Keratinocyte (primary cell): ENCODE measurements around the gene GRK4. TPM values are rescaled to one million over a fixed set of nuclear protein-coding genes. Genes with fewer than 3 reads are reported as not detected.
A peak's percentile ranks its signal among the peaks of the same experiment; 100 is the strongest.

Experiments
- DNase-seq: peaks from one replicate; pipeline ENCODE4 v3.0.0-alpha.2; 2011; ENCODE audit warnings: low read depth, missing footprints, low spot score
- FAIRE-seq: peaks from 2 replicates; lab custom pipeline; 2011; peaks lifted over from hg19 to GRCh38; lab: Jason Lieb, UNC
- H2AFZ ChIP-seq: 2 replicates; pipeline ENCODE4 v1.6.0; 2012; ENCODE audit warnings: low read length, control low read depth, inconsistent platforms; ENCODE audit not compliant: control insufficient read depth
- H3K27ac ChIP-seq: 2 replicates; pipeline ENCODE4 v1.5.1; 2011; ENCODE audit warnings: low read length; ENCODE audit not compliant: control insufficient read depth, insufficient read depth
- H3K27me3 ChIP-seq: 3 replicates; pipeline ENCODE4 v1.6.0; 2011; ENCODE audit warnings: low read length; ENCODE audit not compliant: control insufficient read depth, insufficient read depth; ENCODE audit errors: extremely low read depth
- H3K36me3 ChIP-seq, 2 experiments: 2 replicates in 1 of 2; 3 replicates in 1 of 2; pipeline ENCODE4 v1.5.1; 2011; ENCODE audit warnings: low read length in 2 of 2, mild to moderate bottlenecking in 1 of 2; ENCODE audit not compliant: control insufficient read depth in 2 of 2, insufficient read depth in 2 of 2; ENCODE audit errors: extremely low read depth in 1 of 2
- H3K4me1 ChIP-seq: 3 replicates; pipeline ENCODE4 v1.5.1; 2011; ENCODE audit warnings: low read length; ENCODE audit not compliant: control insufficient read depth, insufficient read depth; ENCODE audit errors: extremely low read depth
- H3K4me2 ChIP-seq: 3 replicates; pipeline ENCODE4 v1.6.0; 2011; ENCODE audit warnings: low read depth, low read length; ENCODE audit not compliant: control insufficient read depth, insufficient read depth; ENCODE audit errors: extremely low read depth
- H3K4me3 ChIP-seq, 3 experiments: fragments of 200-600 bp in 1 of 3; sonication (generic) in 1 of 3; 2 replicates in 2 of 3; 3 replicates in 1 of 3; pipeline ENCODE4 v1.5.1; 2011 to 2016; ENCODE audit warnings: low read length in 3 of 3, mild to moderate bottlenecking in 3 of 3, control low read depth in 2 of 3, inconsistent platforms in 1 of 3, low read depth in 1 of 3, mixed read lengths in 1 of 3, mixed run types in 1 of 3, moderate library complexity in 1 of 3; ENCODE audit not compliant: control insufficient read depth in 2 of 3, insufficient read depth in 2 of 3; ENCODE audit errors: extremely low read depth in 1 of 3
- H3K79me2 ChIP-seq: 2 replicates; pipeline ENCODE4 v1.6.0; 2012; ENCODE audit warnings: low read length; ENCODE audit not compliant: control insufficient read depth, insufficient read depth
- H3K9ac ChIP-seq: 3 replicates; pipeline ENCODE4 v1.6.0; 2011; ENCODE audit warnings: low read length; ENCODE audit not compliant: control insufficient read depth, insufficient read depth; ENCODE audit errors: extremely low read depth
- H3K9me1 ChIP-seq: 3 replicates; pipeline ENCODE4 v1.6.0; 2011; ENCODE audit warnings: low read length; ENCODE audit not compliant: control insufficient read depth, insufficient read depth; ENCODE audit errors: extremely low read depth
- H3K9me3 ChIP-seq: 2 replicates; pipeline ENCODE4 v1.5.1; 2012; ENCODE audit warnings: low read depth, low read length; ENCODE audit not compliant: control insufficient read depth
- H4K20me1 ChIP-seq: 3 replicates; pipeline ENCODE4 v1.6.0; 2011; ENCODE audit warnings: low read length; ENCODE audit not compliant: control insufficient read depth, insufficient read depth; ENCODE audit errors: extremely low read depth
- EZH2 ChIP-seq: IDR thresholded peaks from one replicate; pipeline ENCODE4 v1.6.1; 2012; ENCODE audit warnings: inconsistent platforms, mild to moderate bottlenecking, low read length, moderate library complexity
- dilution Hi-C: fragments of 300-500 bp; cut with MboI; formaldehyde crosslinking; loops from one replicate; pipeline ENCODE4 v1.7.0; 2020; ENCODE audit warnings: low sequenced_read_pairs; ENCODE audit not compliant: extremely low pct_ligation_motif_present
- polyA plus RNA-seq, 5 experiments: library from polyadenylated mRNA; depleted of rRNA in 3 of 5; stranded (reverse) in 3 of 5; stranded (forward) in 1 of 5; unstranded in 1 of 5; fragments of >200 nt; gene quantifications; 1 replicate in 1 of 5; 2 replicates in 3 of 5; 3 replicates in 1 of 5; pipeline versions ENCODE4 v1.2.1 to v1.2.3, GENCODE V29; 2011 to 2012; ENCODE audit warnings: missing spikeins in 2 of 5, low read depth in 1 of 5, low replicate concordance in 1 of 5
- TF ChIP-seq, protein P1 (sequence below), 3 experiments: IDR thresholded peaks in 1 of 3; conservative IDR thresholded peaks in 1 of 3; optimal IDR thresholded peaks in 1 of 3; 2 replicates in 2 of 3; 3 replicates in 1 of 3; pipeline versions ENCODE3 to v1.5.1; 2011; ENCODE audit warnings: low read length in 3 of 3, mild to moderate bottlenecking in 3 of 3, moderate library complexity in 2 of 3, control low read depth in 1 of 3, inconsistent platforms in 1 of 3; ENCODE audit not compliant: insufficient read depth in 2 of 3; ENCODE audit errors: extremely low read depth in 1 of 3

The GRK4 gene
- polyA plus RNA-seq, 1 donor (not counting 4 experiments of a cell fraction or from before 2014, with no cell fraction given), result 4.3 TPM

DNA sequence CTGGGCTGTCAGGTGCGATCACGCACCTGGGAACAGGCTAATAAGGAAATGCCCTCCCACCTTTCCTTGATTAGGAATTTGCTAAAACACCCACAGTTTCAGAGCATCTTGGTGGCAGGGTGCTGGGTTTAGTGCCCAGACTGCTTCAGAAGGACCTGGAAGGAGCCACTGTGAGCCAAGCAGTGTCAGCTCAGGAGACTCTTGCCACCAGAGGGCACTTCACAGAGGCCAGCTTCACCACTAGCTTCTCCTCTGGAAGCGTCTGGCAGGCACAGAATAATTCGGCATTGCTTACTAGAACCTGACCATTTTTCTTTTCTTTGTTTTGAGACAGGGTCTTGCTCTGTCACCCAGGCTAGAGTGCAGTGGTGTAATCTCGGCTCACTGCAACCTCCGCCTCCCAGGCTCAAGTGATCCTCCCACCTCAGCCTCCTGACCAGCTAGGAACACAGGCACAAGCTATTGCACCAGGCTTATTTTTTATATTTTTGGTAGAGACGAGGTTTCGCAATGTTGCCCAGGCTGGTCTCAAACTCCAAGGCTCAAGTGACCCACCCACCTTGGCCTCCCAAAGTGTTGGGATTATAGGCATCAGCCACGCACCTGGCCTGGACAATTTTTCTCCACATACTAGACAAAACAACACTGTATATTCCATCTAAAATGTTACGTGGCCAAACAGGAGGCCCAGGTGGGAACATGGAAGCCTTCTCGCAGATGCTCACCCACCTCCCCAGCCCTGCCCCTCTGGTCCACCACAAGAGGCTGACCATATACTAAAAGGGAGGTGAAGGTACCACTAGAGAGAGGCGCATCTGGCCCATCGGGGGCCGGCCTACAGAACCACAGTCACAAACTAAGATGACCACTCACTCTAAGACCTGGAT is 14.2 kb upstream of the GRK4 start:
- Histone ChIP-seq H3K9me3 (no peaks in the 10 kb centered on the region), H2AFZ (no peak overlapping the region), H3K27me3 (no peaks in the 10 kb centered on the region), H3K36me3 (peaks cover 46 to 52% of the 10 kb centered on the region in 2 experiments), H4K20me1 (no peaks in the 10 kb centered on the region), H3K4me2 (no peak overlapping the region), H3K9ac (no peak overlapping the region), H3K4me1 (no peaks in the 10 kb centered on the region), H3K4me3 (no peak overlapping the region), H3K79me2 (no peaks in the 10 kb centered on the region), H3K27ac (no peak overlapping the region), H3K9me1 (no peaks in the 10 kb centered on the region)
- no peak for DNase-seq
- no peak for TF ChIP-seq EZH2
- TF ChIP-seq, protein P1, sequence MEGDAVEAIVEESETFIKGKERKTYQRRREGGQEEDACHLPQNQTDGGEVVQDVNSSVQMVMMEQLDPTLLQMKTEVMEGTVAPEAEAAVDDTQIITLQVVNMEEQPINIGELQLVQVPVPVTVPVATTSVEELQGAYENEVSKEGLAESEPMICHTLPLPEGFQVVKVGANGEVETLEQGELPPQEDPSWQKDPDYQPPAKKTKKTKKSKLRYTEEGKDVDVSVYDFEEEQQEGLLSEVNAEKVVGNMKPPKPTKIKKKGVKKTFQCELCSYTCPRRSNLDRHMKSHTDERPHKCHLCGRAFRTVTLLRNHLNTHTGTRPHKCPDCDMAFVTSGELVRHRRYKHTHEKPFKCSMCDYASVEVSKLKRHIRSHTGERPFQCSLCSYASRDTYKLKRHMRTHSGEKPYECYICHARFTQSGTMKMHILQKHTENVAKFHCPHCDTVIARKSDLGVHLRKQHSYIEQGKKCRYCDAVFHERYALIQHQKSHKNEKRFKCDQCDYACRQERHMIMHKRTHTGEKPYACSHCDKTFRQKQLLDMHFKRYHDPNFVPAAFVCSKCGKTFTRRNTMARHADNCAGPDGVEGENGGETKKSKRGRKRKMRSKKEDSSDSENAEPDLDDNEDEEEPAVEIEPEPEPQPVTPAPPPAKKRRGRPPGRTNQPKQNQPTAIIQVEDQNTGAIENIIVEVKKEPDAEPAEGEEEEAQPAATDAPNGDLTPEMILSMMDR (optimal IDR thresholded peaks at IDR 0.05 in 1 of 3, IDR thresholded peaks at IDR 0.05 in 1 of 3, conservative IDR thresholded peaks at IDR 0.05 in 1 of 3; ENCODE audit: extremely low read depth in 1 of 3, insufficient read depth in 2 of 3, low read length in 3 of 3), result peak in 2 of 3 experiments; percentile 48 to 70
- dilution Hi-C loops, result no loop called here
- FAIRE-seq, result peak; percentile 82

DNA sequence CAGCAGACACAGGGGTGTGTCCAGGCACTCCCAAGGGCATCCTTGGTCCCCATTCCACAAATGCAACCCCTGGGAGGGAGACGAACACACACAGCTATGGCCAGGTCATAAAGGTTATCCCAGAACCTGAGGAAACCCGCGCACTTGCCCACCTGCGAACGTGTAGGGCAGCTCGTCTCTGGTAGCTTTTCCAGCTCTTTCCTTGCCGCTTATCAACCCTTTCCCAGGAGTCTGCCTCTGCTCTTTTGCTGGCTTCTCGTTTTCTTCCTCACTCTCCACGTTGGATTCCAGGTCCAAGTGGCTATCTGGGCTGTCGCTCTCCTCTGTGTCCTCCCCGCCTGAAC is 13.6 kb upstream of the GRK4 start:
- Histone ChIP-seq H3K9me3 (no peaks in the 10 kb centered on the region), H3K4me1 (no peaks in the 10 kb centered on the region), H3K36me3 (peaks cover 49 to 55% of the 10 kb centered on the region in 2 experiments), H3K4me2 (no peak overlapping the region), H3K4me3 (no peak overlapping the region), H2AFZ (no peak overlapping the region), H4K20me1 (peaks cover 2% of the 10 kb centered on the region), H3K79me2 (no peaks in the 10 kb centered on the region), H3K9ac (no peak overlapping the region), H3K27me3 (no peaks in the 10 kb centered on the region), H3K27ac (no peak overlapping the region), H3K9me1 (peaks cover 2% of the 10 kb centered on the region)
- TF ChIP-seq, protein P1 (optimal IDR thresholded peaks at IDR 0.05 in 1 of 3, IDR thresholded peaks at IDR 0.05 in 1 of 3, conservative IDR thresholded peaks at IDR 0.05 in 1 of 3; ENCODE audit: extremely low read depth in 1 of 3, insufficient read depth in 2 of 3, low read length in 3 of 3), result no peak
- TF ChIP-seq EZH2, result no peak
- no peak for DNase-seq
- dilution Hi-C loops, result no loop called here
- no peak for FAIRE-seq
